Neuronal stem cell (in vitro differentiated cells): ENCODE data around the gene SYT14. TPM values are rescaled to one million over a fixed set of nuclear protein-coding genes. Genes with fewer than 3 reads are reported as not detected.
A peak's percentile ranks its signal among the peaks of the same experiment; 100 is the strongest.
"Not testable (repeated sequence)": the region's sequence is repeated elsewhere in the genome, so short reads cannot be mapped to it uniquely, and the experiment has no call there.

ENCODE experiments used
- DNase-seq: peaks from one replicate; pipeline ENCODE4 v3.0.0-alpha.2; 2013; ENCODE audit warnings: low spot score
- H2AFZ ChIP-seq: one replicate; pipeline ENCODE4 v1.6.1; 2013; ENCODE audit warnings: mild to moderate bottlenecking, low read length, inconsistent platforms
- H2AK5ac ChIP-seq: 2 replicates; pipeline ENCODE4 v1.6.1; 2013; ENCODE audit warnings: low read depth, mild to moderate bottlenecking, inconsistent platforms, low read length, moderate library complexity, mixed read lengths
- H2BK120ac ChIP-seq: 2 replicates; pipeline ENCODE4 v1.6.1; 2013; ENCODE audit warnings: low read depth, mild to moderate bottlenecking, inconsistent platforms, low read length, moderate library complexity, mixed read lengths
- H2BK12ac ChIP-seq: one replicate; pipeline ENCODE4 v1.6.1; 2013; ENCODE audit warnings: low read length, inconsistent platforms
- H2BK15ac ChIP-seq: 2 replicates; pipeline ENCODE4 v1.6.1; 2013; ENCODE audit warnings: mild to moderate bottlenecking, low read length, inconsistent platforms, mixed read lengths
- H2BK5ac ChIP-seq: one replicate; pipeline ENCODE4 v1.6.1; 2013; ENCODE audit warnings: inconsistent platforms, mild to moderate bottlenecking, low read length, moderate library complexity
- H3K14ac ChIP-seq: one replicate; pipeline ENCODE4 v1.6.1; 2013; ENCODE audit warnings: low read length, inconsistent platforms
- H3K18ac ChIP-seq: 2 replicates; pipeline ENCODE4 v1.6.1; 2013; ENCODE audit warnings: low read length, inconsistent platforms
- H3K23ac ChIP-seq: 2 replicates; pipeline ENCODE4 v1.6.1; 2013; ENCODE audit warnings: low read depth, mild to moderate bottlenecking, mixed read lengths, low read length, inconsistent platforms; ENCODE audit not compliant: poor library complexity
- H3K27ac ChIP-seq: replicated peaks from 3 replicates; pipeline ENCODE4 v1.5.1; 2013; ENCODE audit warnings: low read length, inconsistent platforms
- H3K27me3 ChIP-seq, 3 experiments: 2 replicates each; pipeline ENCODE4 v1.6.1; 2013; ENCODE audit warnings: low read length in 3 of 3, mild to moderate bottlenecking in 2 of 3, inconsistent platforms in 1 of 3, low read depth in 1 of 3, mixed read lengths in 1 of 3, moderate library complexity in 1 of 3; ENCODE audit not compliant: control insufficient read depth in 3 of 3, insufficient read depth in 3 of 3
- H3K36me3 ChIP-seq, 2 donors: replicated peaks in 1 of 2; 2 replicates each; pipeline ENCODE4 v1.6.1; 2013; ENCODE audit warnings: low read length in 2 of 2; ENCODE audit not compliant: control insufficient read depth in 2 of 2, insufficient read depth in 2 of 2
- H3K4ac ChIP-seq: 2 replicates; pipeline ENCODE4 v1.6.1; 2013; ENCODE audit warnings: inconsistent platforms, mild to moderate bottlenecking, low read length, moderate library complexity
- H3K4me1 ChIP-seq, 2 donors: 1 replicate in 1 of 2; 2 replicates in 1 of 2; pipeline ENCODE4 v1.6.1; 2013; ENCODE audit warnings: low read length in 2 of 2, low read depth in 1 of 2; ENCODE audit not compliant: control insufficient read depth in 2 of 2, insufficient read depth in 1 of 2
- H3K4me2 ChIP-seq: one replicate; pipeline ENCODE4 v1.6.1; 2013; ENCODE audit warnings: mild to moderate bottlenecking, low read length, inconsistent platforms; ENCODE audit not compliant: insufficient read depth, poor library complexity, severe bottlenecking
- H3K4me3 ChIP-seq, 2 donors: 2 replicates each; pipeline ENCODE4 v1.5.1; 2013; ENCODE audit warnings: low read length in 2 of 2, mild to moderate bottlenecking in 2 of 2, inconsistent platforms in 1 of 2, moderate library complexity in 1 of 2
- H3K79me1 ChIP-seq: one replicate; pipeline ENCODE4 v1.6.1; 2013; ENCODE audit warnings: low read depth, mild to moderate bottlenecking, inconsistent platforms, low read length, moderate library complexity
- H3K9ac ChIP-seq: one replicate; pipeline ENCODE4 v1.6.1; 2013; ENCODE audit warnings: mild to moderate bottlenecking, low read depth, low read length, inconsistent platforms; ENCODE audit not compliant: poor library complexity
- H3K9me3 ChIP-seq, 2 donors: replicated peaks in 1 of 2; 2 replicates each; pipeline versions ENCODE3 to v1.6.1; 2013; ENCODE audit warnings: low read length in 2 of 2, mild to moderate bottlenecking in 2 of 2, inconsistent platforms in 1 of 2, low read depth in 1 of 2, mixed read lengths in 1 of 2, moderate library complexity in 1 of 2; ENCODE audit not compliant: control insufficient read depth in 2 of 2, insufficient read depth in 1 of 2
- H4K8ac ChIP-seq: one replicate; pipeline ENCODE4 v1.6.1; 2013; ENCODE audit warnings: low read depth, mild to moderate bottlenecking, inconsistent platforms, low read length, moderate library complexity
- H4K91ac ChIP-seq: one replicate; pipeline ENCODE4 v1.6.1; 2013; ENCODE audit warnings: low read length, low read depth, mild to moderate bottlenecking, inconsistent platforms; ENCODE audit not compliant: poor library complexity
- WGBS, 2 donors: extraction: QIAGEN DNeasy Blood & Tissue Kit; methylation state at CpG; one replicate each; pipeline ENCODE4 v1.1.7; 2013; ENCODE audit warnings: missing lambda C conversion rate in 2 of 2, mixed read lengths in 1 of 2; ENCODE audit not compliant: insufficient read length in 2 of 2, insufficient replicate concordance in 1 of 2; ENCODE audit errors: extremely low coverage in 2 of 2; 5-methylcytosine and 5-hydroxymethylcytosine counted together
- polyA plus RNA-seq, 2 experiments: library from polyadenylated mRNA; stranded (reverse); fragments of 200-250 nt; gene quantifications; one replicate each; pipeline ENCODE4 v1.2.3, GENCODE V29; 2013

The SYT14 gene
- 1.9 TPM for polyA plus RNA-seq (2013, experiment 1 of 2)
- 1.8 TPM for polyA plus RNA-seq (2013, experiment 2 of 2)

- H2BK15ac ChIP-seq, result peak within 1 kb of the TSS; percentile 37
- no peaks in the 10 kb centered on the region for H3K36me3 ChIP-seq
- whole genome bisulfite sequencing, 2 donors, result no CpG with 5 or more reads among the region's 98 CpGs
- no peak within 1 kb of the TSS for H4K91ac ChIP-seq
- no peak within 1 kb of the TSS for H3K4ac ChIP-seq
- H3K27ac ChIP-seq, result peak within 1 kb of the TSS; percentile 70
- no peak within 1 kb of the TSS for H4K8ac ChIP-seq
- no peak within 1 kb of the TSS for H2AK5ac ChIP-seq
- peak within 1 kb of the TSS; percentile 64 for H3K9ac ChIP-seq
- H3K4me3 ChIP-seq, result peak within 1 kb of the TSS; percentile 87 to 97
- H3K9me3 ChIP-seq, result no peaks in the 10 kb centered on the region
- peak within 1 kb of the TSS; percentile 73 for H3K4me2 ChIP-seq
- peak within 1 kb of the TSS; percentile 98 for H2AFZ ChIP-seq
- peak within 1 kb of the TSS; percentile 41 for H2BK12ac ChIP-seq
- peak within 1 kb of the TSS; percentile 14 for H3K14ac ChIP-seq
- H2BK5ac ChIP-seq, result peak within 1 kb of the TSS; percentile 90
- H3K23ac ChIP-seq, result peak within 1 kb of the TSS; percentile 85
- H2BK120ac ChIP-seq, result no peak within 1 kb of the TSS
- no peaks in the 10 kb centered on the region for H3K27me3 ChIP-seq
- H3K18ac ChIP-seq, result peak within 1 kb of the TSS; percentile 85
- no peaks in the 10 kb centered on the region for H3K79me1 ChIP-seq
- peak; percentile 80 for DNase-seq
- peaks cover 0 to 3% of the 10 kb centered on the region in 2 donors for H3K4me1 ChIP-seq
These were observed at the start of gene SYT14 for GRCh38 chr1:209937996-209938959. Gene SYT14, plus strand, starts transcription at chr1:209938217. Its CDS starts 48 bp downstream, at chr1:209938265.

- H2AK5ac ChIP-seq, H2BK5ac ChIP-seq, H3K27ac ChIP-seq, H2BK120ac ChIP-seq, H3K9me3 ChIP-seq, H4K8ac ChIP-seq, H3K4ac ChIP-seq, DNase-seq, H2AFZ ChIP-seq, H3K4me2 ChIP-seq, H3K4me1 ChIP-seq, H3K27me3 ChIP-seq, H3K36me3 ChIP-seq, H3K79me1 ChIP-seq, H2BK12ac ChIP-seq, H3K4me3 ChIP-seq, H3K9ac ChIP-seq, H3K14ac ChIP-seq, H4K91ac ChIP-seq, H2BK15ac ChIP-seq, H3K23ac ChIP-seq: not testable (repeated sequence)
- no CpG with 5 or more reads among the region's 31 CpGs for WGBS, 2 donors
- H3K18ac ChIP-seq, result peak overlapping the region; percentile 18
These were observed 49.5 kb upstream of the SYT14 start for GRCh38 chr1:209888291-209889076.

GRCh38 chr1:209889077-209889418 is 49.0 kb upstream of the SYT14 start:
- H2AFZ ChIP-seq, result no peak overlapping the region
- DNase-seq, result no peak

More at GRCh38 chr1:209889077-209889418, 49.0 kb upstream of the SYT14 start:
- no peak overlapping the region for H2AK5ac ChIP-seq
- H4K91ac ChIP-seq, result no peak overlapping the region
- H3K9me3 ChIP-seq, result no peaks in the 10 kb centered on the region
- WGBS, 2 donors, result no CpG with 5 or more reads among the region's 35 CpGs
- H3K36me3 ChIP-seq, result no peaks in the 10 kb centered on the region
- H3K9ac ChIP-seq, result no peak overlapping the region
- no peak overlapping the region for H3K4ac ChIP-seq
- no peak overlapping the region for H2BK12ac ChIP-seq
- H3K18ac ChIP-seq, result no peak overlapping the region
- no peak overlapping the region for H4K8ac ChIP-seq
- H2BK15ac ChIP-seq, result no peak overlapping the region
- no peak overlapping the region for H3K4me3 ChIP-seq
- no peak overlapping the region for H2BK5ac ChIP-seq
- no peak overlapping the region for H3K14ac ChIP-seq
- no peak overlapping the region for H3K23ac ChIP-seq
- peaks cover 4 to 6% of the 10 kb centered on the region in 2 donors for H3K4me1 ChIP-seq
- H2BK120ac ChIP-seq, result no peak overlapping the region
- no peaks in the 10 kb centered on the region for H3K27me3 ChIP-seq
- H3K79me1 ChIP-seq, result no peaks in the 10 kb centered on the region
- no peak overlapping the region for H3K4me2 ChIP-seq
- no peak overlapping the region for H3K27ac ChIP-seq
